H9 (cell line): ENCODE results near the gene TLR5. TPM values are rescaled to one million over a fixed set of nuclear protein-coding genes. Genes with fewer than 3 reads are reported as not detected.

Experiments used
- DNase-seq: peaks from one replicate; pipeline ENCODE4 v3.0.0-alpha.2; 2017
- H2AFZ ChIP-seq: one replicate; pipeline ENCODE4 v1.6.1; 2013; ENCODE audit warnings: mild to moderate bottlenecking, low read length, control low read depth, moderate library complexity
- H2AK5ac ChIP-seq: 2 replicates; pipeline ENCODE4 v1.6.1; 2013; ENCODE audit warnings: low read length, control low read depth, mixed read lengths; ENCODE audit not compliant: insufficient read length
- H2BK120ac ChIP-seq: one replicate; pipeline ENCODE4 v1.6.1; 2013; ENCODE audit warnings: low read depth, mild to moderate bottlenecking, low read length, control low read depth, inconsistent platforms; ENCODE audit not compliant: poor library complexity, severe bottlenecking
- H2BK12ac ChIP-seq: 2 replicates; pipeline ENCODE4 v1.6.1; 2013; ENCODE audit warnings: low read length, control low read depth, mixed read lengths, low read depth; ENCODE audit not compliant: insufficient read length
- H2BK15ac ChIP-seq: 2 replicates; pipeline ENCODE4 v1.6.1; 2013; ENCODE audit warnings: low read depth, low read length, control low read depth
- H2BK20ac ChIP-seq: one replicate; pipeline ENCODE4 v1.6.1; 2013; ENCODE audit warnings: low read depth, mild to moderate bottlenecking, low read length, control low read depth, inconsistent platforms; ENCODE audit not compliant: poor library complexity, severe bottlenecking
- H2BK5ac ChIP-seq: 2 replicates; pipeline ENCODE4 v1.6.1; 2013; ENCODE audit warnings: low read length, control low read depth, mixed read lengths; ENCODE audit not compliant: insufficient read length
- H3K14ac ChIP-seq: 2 replicates; pipeline ENCODE4 v1.6.1; 2013; ENCODE audit warnings: low read length, control low read depth; ENCODE audit not compliant: insufficient read depth
- H3K18ac ChIP-seq: 2 replicates; pipeline ENCODE4 v1.6.1; 2013; ENCODE audit warnings: low read depth, mild to moderate bottlenecking, mixed read lengths, low read length, control low read depth; ENCODE audit not compliant: insufficient read length
- H3K23ac ChIP-seq: 2 replicates; pipeline ENCODE4 v1.6.1; 2013; ENCODE audit warnings: low read length, control low read depth, mixed read lengths, low read depth; ENCODE audit not compliant: insufficient read length
- H3K23me2 ChIP-seq: 2 replicates; pipeline ENCODE4 v1.6.1; 2013; ENCODE audit warnings: low read depth, mild to moderate bottlenecking, mixed read lengths, low read length, control low read depth; ENCODE audit not compliant: insufficient read length, poor library complexity, severe bottlenecking
- H3K27ac ChIP-seq: 2 replicates; pipeline ENCODE4 v1.5.1; 2013; ENCODE audit warnings: low read length, control low read depth, mixed read lengths, low read depth; ENCODE audit not compliant: insufficient read length
- H3K27me3 ChIP-seq: 2 replicates; pipeline ENCODE4 v1.6.1; 2013; ENCODE audit warnings: low read length, control low read depth, inconsistent platforms; ENCODE audit not compliant: insufficient read depth
- H3K4ac ChIP-seq: 2 replicates; pipeline ENCODE4 v1.6.1; 2013; ENCODE audit warnings: low read depth, mild to moderate bottlenecking, control low read depth, inconsistent platforms, low read length, moderate library complexity
- H3K4me1 ChIP-seq: 2 replicates; pipeline ENCODE4 v1.6.1; 2013; ENCODE audit warnings: low read length, control low read depth, inconsistent platforms; ENCODE audit not compliant: insufficient read depth
- H3K4me2 ChIP-seq: 2 replicates; pipeline ENCODE4 v1.6.1; 2013; ENCODE audit warnings: low read length, control low read depth, mixed read lengths; ENCODE audit not compliant: insufficient read length, insufficient read depth
- H3K56ac ChIP-seq: 2 replicates; pipeline ENCODE4 v1.6.1; 2013; ENCODE audit warnings: low read depth, mild to moderate bottlenecking, mixed read lengths, low read length, control low read depth; ENCODE audit not compliant: insufficient read length
- H3K79me1 ChIP-seq: 2 replicates; pipeline ENCODE4 v1.6.1; 2013; ENCODE audit warnings: low read depth, mild to moderate bottlenecking, moderate library complexity, low read length, control low read depth, inconsistent platforms; ENCODE audit not compliant: insufficient read depth, poor library complexity, severe bottlenecking
- H3K79me2 ChIP-seq: 2 replicates; pipeline ENCODE4 v1.6.1; 2013; ENCODE audit warnings: low read length, control low read depth, inconsistent platforms; ENCODE audit not compliant: insufficient read depth
- H3K9ac ChIP-seq: 2 replicates; pipeline ENCODE4 v1.6.1; 2013; ENCODE audit warnings: low read length, control low read depth, mixed read lengths; ENCODE audit not compliant: insufficient read length; ENCODE audit errors: extremely low read depth
- H3K9me3 ChIP-seq: one replicate; pipeline ENCODE4 v1.6.1; 2013; ENCODE audit warnings: low read depth, low read length, inconsistent platforms; ENCODE audit not compliant: control insufficient read depth
- H3T11ph ChIP-seq: one replicate; pipeline ENCODE4 v1.6.1; 2013; ENCODE audit warnings: mild to moderate bottlenecking, low read length, control low read depth, inconsistent platforms
- H4K20me1 ChIP-seq: one replicate; pipeline ENCODE4 v1.6.1; 2013; ENCODE audit not compliant: control insufficient read depth, insufficient read length, insufficient read depth
- H4K5ac ChIP-seq: 2 replicates; pipeline ENCODE4 v1.6.1; 2013; ENCODE audit warnings: low read depth, mild to moderate bottlenecking, mixed read lengths, low read length, control low read depth; ENCODE audit not compliant: insufficient read length
- H4K8ac ChIP-seq: replicated peaks from 2 replicates; pipeline ENCODE4 v1.6.1; 2013; ENCODE audit warnings: low read length, control low read depth, mixed read lengths, low read depth; ENCODE audit not compliant: insufficient read length
- H4K91ac ChIP-seq: 2 replicates; pipeline ENCODE4 v1.6.1; 2013; ENCODE audit warnings: low read depth, mild to moderate bottlenecking, moderate library complexity, mixed read lengths, low read length, control low read depth; ENCODE audit not compliant: insufficient read length
- H3K27ac Mint-ChIP-seq, 3 experiments: 2 replicates in 2 of 3; 3 replicates in 1 of 3; pipeline ENCODE4 v1.8.0; 2020 to 2021; ENCODE audit warnings: mixed read lengths in 3 of 3, mild to moderate bottlenecking in 1 of 3, moderate library complexity in 1 of 3
- H3K27me3 Mint-ChIP-seq: 2 replicates; pipeline ENCODE4 v1.8.0; 2021; ENCODE audit warnings: low read depth, mild to moderate bottlenecking, moderate library complexity, mixed read lengths
- H3K36me3 Mint-ChIP-seq, 3 experiments: 2 replicates in 2 of 3; 3 replicates in 1 of 3; pipeline ENCODE4 v1.8.0; 2020 to 2021; ENCODE audit warnings: low read depth in 3 of 3, mixed read lengths in 3 of 3; ENCODE audit not compliant: insufficient read depth in 1 of 3
- H3K4me1 Mint-ChIP-seq, 2 experiments: 2 replicates each; pipeline ENCODE4 v1.8.0; 2020; ENCODE audit warnings: mixed read lengths in 2 of 2
- H3K4me3 Mint-ChIP-seq, 2 experiments: 2 replicates in 1 of 2; 3 replicates in 1 of 2; pipeline ENCODE4 v1.8.0; 2020 to 2021; ENCODE audit warnings: mild to moderate bottlenecking in 2 of 2, mixed read lengths in 2 of 2, moderate library complexity in 1 of 2
- H3K9me3 Mint-ChIP-seq, 2 experiments: 2 replicates in 1 of 2; 3 replicates in 1 of 2; pipeline ENCODE4 v1.8.0; 2020; ENCODE audit warnings: mild to moderate bottlenecking in 2 of 2, mixed read lengths in 2 of 2, moderate library complexity in 1 of 2
- WGBS: extraction: QIAGEN DNeasy Blood & Tissue Kit; methylation state at CpG from one replicate; pipeline ENCODE4 v1.1.7; 2013; ENCODE audit warnings: missing lambda C conversion rate, low lambda C conversion rate, mixed read lengths; ENCODE audit not compliant: insufficient read length; ENCODE audit errors: extremely low coverage; 5-methylcytosine and 5-hydroxymethylcytosine counted together
- total RNA-seq: library from RNA; stranded (reverse); gene quantifications from 2 replicates; pipeline ENCODE4 v1.2.1, GENCODE V29; 2021
- TF ChIP-seq, protein P1 (sequence below): fragments of 200-600 bp; sonication (generic); conservative IDR thresholded peaks from 3 replicates; pipeline ENCODE4 v1.8.0; 2021; ENCODE audit warnings: antibody characterized with exemption, mild to moderate bottlenecking

The TLR5 gene
- total RNA-seq, 1 experiment from 2014 or later, result not detected

DNA sequence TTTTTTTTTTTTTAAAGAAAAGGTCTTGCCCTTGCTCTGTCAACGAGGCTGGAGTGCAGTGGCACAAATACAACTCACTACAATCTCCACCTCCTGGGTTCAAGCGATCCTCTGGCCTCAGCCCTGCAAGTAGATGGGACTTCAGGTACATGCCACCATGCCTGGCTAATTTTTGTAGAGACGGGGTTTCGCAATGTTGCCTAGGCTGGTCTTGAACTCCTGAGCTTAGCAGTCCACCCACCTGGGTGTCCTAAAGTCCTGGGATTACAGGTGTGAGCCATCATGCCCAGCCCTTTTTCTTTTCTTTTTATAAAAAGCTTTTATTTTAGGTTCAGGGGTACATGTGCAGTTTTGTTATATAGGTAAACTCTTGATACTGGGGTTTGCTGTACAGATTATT, 47.2 kb downstream of the TLR5 start:
- Mint-ChIP-seq H3K27ac (no peak overlapping the region), H3K4me1 (peaks cover 0 to 6% of the 10 kb centered on the region in 2 experiments; a peak in 2 of 4 replicates), H3K36me3 (peaks cover 10 to 19% (median 18%) of the 10 kb centered on the region in 3 experiments), H3K9me3 (peaks cover 17 to 19% of the 10 kb centered on the region in 2 experiments), H3K27me3 (no peaks in the 10 kb centered on the region; the same call in 1 of the 2 replicates), H3K4me3 (no peak overlapping the region)
- Histone ChIP-seq H2AK5ac (no peak overlapping the region), H3K56ac (no peak overlapping the region), H3K14ac (no peak overlapping the region), H3K4ac (no peak overlapping the region), H3K9me3 (no peaks in the 10 kb centered on the region), H3K23ac (no peak overlapping the region), H2BK120ac (no peak overlapping the region), H3K27me3 (no peaks in the 10 kb centered on the region), H3K79me1 (no peaks in the 10 kb centered on the region), H3K18ac (no peak overlapping the region), H3K4me1 (no peaks in the 10 kb centered on the region), H3K4me2 (no peak overlapping the region), H2BK12ac (no peak overlapping the region), H3K23me2 (no peaks in the 10 kb centered on the region), H2AFZ (no peak overlapping the region), H4K5ac (no peak overlapping the region), H3K9ac (no peak overlapping the region), H2BK5ac (no peak overlapping the region), H2BK20ac (no peak overlapping the region), H4K20me1 (no peaks in the 10 kb centered on the region), H4K91ac (no peak overlapping the region), H3T11ph (no peak overlapping the region), H4K8ac (no peak overlapping the region), H2BK15ac (no peak overlapping the region), H3K79me2 (no peaks in the 10 kb centered on the region), H3K27ac (no peak overlapping the region)
- TF ChIP-seq, protein P1, sequence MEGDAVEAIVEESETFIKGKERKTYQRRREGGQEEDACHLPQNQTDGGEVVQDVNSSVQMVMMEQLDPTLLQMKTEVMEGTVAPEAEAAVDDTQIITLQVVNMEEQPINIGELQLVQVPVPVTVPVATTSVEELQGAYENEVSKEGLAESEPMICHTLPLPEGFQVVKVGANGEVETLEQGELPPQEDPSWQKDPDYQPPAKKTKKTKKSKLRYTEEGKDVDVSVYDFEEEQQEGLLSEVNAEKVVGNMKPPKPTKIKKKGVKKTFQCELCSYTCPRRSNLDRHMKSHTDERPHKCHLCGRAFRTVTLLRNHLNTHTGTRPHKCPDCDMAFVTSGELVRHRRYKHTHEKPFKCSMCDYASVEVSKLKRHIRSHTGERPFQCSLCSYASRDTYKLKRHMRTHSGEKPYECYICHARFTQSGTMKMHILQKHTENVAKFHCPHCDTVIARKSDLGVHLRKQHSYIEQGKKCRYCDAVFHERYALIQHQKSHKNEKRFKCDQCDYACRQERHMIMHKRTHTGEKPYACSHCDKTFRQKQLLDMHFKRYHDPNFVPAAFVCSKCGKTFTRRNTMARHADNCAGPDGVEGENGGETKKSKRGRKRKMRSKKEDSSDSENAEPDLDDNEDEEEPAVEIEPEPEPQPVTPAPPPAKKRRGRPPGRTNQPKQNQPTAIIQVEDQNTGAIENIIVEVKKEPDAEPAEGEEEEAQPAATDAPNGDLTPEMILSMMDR, result no peak
- DNase-seq, result no peak
- WGBS, result no CpG with 5 or more reads among the region's 4 CpGs
